ENCODE data around the gene EDN3. TPM values are rescaled to one million over a fixed set of nuclear protein-coding genes. Genes with fewer than 3 reads are reported as not detected.

EDN3 gene
- total and polyA plus RNA-seq, 9 of the 15 experiments (the other 6 are each of a cell fraction or from before 2014, with no cell fraction given), result not detected

DNA sequence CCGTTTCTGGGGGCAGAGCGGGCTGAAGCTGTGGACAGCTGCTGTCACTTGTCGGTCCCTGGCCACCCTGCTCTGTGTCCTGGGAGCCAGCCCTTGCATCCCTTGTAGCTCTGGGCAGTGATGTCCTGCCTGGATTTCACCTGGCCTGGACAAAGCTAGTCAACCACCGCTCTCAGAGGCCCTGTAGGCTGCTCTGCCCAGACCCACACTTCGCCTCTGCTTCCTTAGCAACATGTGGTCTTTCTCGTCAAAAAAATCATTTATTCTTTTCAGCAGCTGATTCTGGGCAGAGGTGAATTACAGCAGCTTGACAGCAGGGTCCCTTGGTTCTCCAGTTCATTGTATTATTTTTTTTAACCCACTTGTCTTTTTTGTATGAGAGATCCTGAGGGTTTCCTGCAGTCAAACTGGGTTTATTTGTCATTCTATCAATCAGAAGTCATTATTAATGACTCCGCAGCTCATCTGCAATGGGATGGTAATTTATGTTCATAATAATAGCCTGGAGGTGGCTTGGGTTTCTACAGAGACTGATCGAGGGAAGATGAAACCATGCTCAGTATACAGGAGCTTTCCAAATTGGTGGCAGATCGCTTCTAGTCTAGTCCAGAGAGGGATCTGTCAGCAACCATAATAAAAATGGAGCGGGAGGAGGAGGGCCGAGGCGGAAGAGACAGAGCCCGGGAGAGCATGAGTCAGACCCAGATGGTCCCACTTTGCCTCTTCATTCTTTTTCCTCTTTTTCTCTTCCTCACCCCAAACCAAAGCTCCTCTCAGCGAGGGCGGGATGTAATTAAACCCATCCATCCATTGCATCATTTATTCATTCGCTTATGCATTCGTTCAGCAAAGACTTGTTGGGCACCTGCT lies 22.4 kb downstream of the EDN3 start:
- H3K9me3 ChIP-seq (replicated peaks; ENCODE audit: control insufficient read depth, insufficient read depth, low read depth, low read length), result no peaks in the 10 kb centered on the region
- H2AFZ ChIP-seq (ENCODE audit: low read depth, low read length), result no peak overlapping the region
- H3K9me1 ChIP-seq (ENCODE audit: control insufficient read depth, insufficient read depth, low read length), result peaks cover 2% of the 10 kb centered on the region
- ChIA-PET POLR2A (interaction anchor here (1.0 to 1.1 kb wide), 2 partner anchors 9 to 12 kb away, joined by 4 to 5 read pairs; no protein-coding TSS in a partner anchor), CTCF (ENCODE audit: low intra/inter-chr PET ratio) (no interaction called here)
- H3K27me3 ChIP-seq (ENCODE audit: control insufficient read depth in 2 of 2, insufficient read depth in 2 of 2, low read length in 2 of 2), result peaks cover 36 to 55% of the 10 kb centered on the region in 2 experiments
- H3K36me3 ChIP-seq (ENCODE audit: control insufficient read depth, insufficient read depth, low read length), result no peaks in the 10 kb centered on the region
- TF ChIP-seq CBX3 (IDR thresholded peaks at IDR 0.05; ENCODE audit: borderline replicate concordance in 1 of 2, low read length in 2 of 2), result no peak
- TF ChIP-seq ESRRB (CRISPR knock-in tag; IDR thresholded peaks at IDR 0.05; ENCODE audit: borderline replicate concordance), result no peak
- TF ChIP-seq, protein P1, sequence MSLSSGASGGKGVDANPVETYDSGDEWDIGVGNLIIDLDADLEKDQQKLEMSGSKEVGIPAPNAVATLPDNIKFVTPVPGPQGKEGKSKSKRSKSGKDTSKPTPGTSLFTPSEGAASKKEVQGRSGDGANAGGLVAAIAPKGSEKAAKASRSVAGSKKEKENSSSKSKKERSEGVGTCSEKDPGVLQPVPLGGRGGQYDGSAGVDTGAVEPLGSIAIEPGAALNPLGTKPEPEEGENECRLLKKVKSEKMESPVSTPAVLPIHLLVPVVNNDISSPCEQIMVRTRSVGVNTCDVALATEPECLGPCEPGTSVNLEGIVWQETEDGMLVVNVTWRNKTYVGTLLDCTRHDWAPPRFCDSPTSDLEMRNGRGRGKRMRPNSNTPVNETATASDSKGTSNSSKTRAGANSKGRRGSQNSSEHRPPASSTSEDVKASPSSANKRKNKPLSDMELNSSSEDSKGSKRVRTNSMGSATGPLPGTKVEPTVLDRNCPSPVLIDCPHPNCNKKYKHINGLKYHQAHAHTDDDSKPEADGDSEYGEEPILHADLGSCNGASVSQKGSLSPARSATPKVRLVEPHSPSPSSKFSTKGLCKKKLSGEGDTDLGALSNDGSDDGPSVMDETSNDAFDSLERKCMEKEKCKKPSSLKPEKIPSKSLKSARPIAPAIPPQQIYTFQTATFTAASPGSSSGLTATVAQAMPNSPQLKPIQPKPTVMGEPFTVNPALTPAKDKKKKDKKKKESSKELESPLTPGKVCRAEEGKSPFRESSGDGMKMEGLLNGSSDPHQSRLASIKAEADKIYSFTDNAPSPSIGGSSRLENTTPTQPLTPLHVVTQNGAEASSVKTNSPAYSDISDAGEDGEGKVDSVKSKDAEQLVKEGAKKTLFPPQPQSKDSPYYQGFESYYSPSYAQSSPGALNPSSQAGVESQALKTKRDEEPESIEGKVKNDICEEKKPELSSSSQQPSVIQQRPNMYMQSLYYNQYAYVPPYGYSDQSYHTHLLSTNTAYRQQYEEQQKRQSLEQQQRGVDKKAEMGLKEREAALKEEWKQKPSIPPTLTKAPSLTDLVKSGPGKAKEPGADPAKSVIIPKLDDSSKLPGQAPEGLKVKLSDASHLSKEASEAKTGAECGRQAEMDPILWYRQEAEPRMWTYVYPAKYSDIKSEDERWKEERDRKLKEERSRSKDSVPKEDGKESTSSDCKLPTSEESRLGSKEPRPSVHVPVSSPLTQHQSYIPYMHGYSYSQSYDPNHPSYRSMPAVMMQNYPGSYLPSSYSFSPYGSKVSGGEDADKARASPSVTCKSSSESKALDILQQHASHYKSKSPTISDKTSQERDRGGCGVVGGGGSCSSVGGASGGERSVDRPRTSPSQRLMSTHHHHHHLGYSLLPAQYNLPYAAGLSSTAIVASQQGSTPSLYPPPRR (CRISPR knock-in tag; IDR thresholded peaks at IDR 0.05; ENCODE audit: borderline replicate concordance), result no peak
- TF ChIP-seq, protein P2, sequence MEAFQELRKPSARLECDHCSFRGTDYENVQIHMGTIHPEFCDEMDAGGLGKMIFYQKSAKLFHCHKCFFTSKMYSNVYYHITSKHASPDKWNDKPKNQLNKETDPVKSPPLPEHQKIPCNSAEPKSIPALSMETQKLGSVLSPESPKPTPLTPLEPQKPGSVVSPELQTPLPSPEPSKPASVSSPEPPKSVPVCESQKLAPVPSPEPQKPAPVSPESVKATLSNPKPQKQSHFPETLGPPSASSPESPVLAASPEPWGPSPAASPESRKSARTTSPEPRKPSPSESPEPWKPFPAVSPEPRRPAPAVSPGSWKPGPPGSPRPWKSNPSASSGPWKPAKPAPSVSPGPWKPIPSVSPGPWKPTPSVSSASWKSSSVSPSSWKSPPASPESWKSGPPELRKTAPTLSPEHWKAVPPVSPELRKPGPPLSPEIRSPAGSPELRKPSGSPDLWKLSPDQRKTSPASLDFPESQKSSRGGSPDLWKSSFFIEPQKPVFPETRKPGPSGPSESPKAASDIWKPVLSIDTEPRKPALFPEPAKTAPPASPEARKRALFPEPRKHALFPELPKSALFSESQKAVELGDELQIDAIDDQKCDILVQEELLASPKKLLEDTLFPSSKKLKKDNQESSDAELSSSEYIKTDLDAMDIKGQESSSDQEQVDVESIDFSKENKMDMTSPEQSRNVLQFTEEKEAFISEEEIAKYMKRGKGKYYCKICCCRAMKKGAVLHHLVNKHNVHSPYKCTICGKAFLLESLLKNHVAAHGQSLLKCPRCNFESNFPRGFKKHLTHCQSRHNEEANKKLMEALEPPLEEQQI (IDR thresholded peaks at IDR 0.05), result no peak
- TF ChIP-seq ETV5 (CRISPR knock-in tag; IDR thresholded peaks at IDR 0.05; ENCODE audit: low read depth), result no peak
- no peak overlapping the region for H3K9ac ChIP-seq (ENCODE audit: insufficient read depth in 1 of 2, low read depth in 2 of 2, low read length in 2 of 2)
- H3K27ac ChIP-seq (ENCODE audit: extremely low read depth, low read depth, low read length), result no peak overlapping the region
- FAIRE-seq (no peak), ATAC-seq (no peak), DNase-seq (ENCODE audit: extremely low read depth in 1 of 4, low spot score in 3 of 4) (no peak)
- peaks cover 6% of the 10 kb centered on the region; the same call in 1 of the 2 replicates for H4K20me1 ChIP-seq (replicated peaks; ENCODE audit: control insufficient read depth, insufficient read depth, low read length)
- H3K4me1 ChIP-seq (replicated peaks in 1 of 2; ENCODE audit: control insufficient read depth in 2 of 2, insufficient read depth in 2 of 2, low read length in 2 of 2), result no peaks in the 10 kb centered on the region
- WGBS (ENCODE audit: insufficient coverage, low coverage, missing lambda C conversion rate), result 0% methylated on average over 16 of the region's 17 CpGs
- H3K4me3 ChIP-seq, result no peak overlapping the region
- intact Hi-C loops (cut with micrococcal nuclease) (no loop called here), in situ Hi-C loops (cut with MboI) (no loop called here)
- no peak overlapping the region for H3K4me2 ChIP-seq (ENCODE audit: insufficient read depth, low read length)
- H3K79me2 ChIP-seq (ENCODE audit: control insufficient read depth, insufficient read depth, low read length), result no peaks in the 10 kb centered on the region
- no TSS peak for BruUV-seq (replicated peaks)

Measured in K562 (cell line).